Retina (tissue), 1 donor: Measurements from ENCODE around the gene INCENP.
"Not testable (repeated sequence)": the region's sequence is repeated elsewhere in the genome, so short reads cannot be mapped to it uniquely, and the experiment has no call there.

ENCODE experiments used
- DNase-seq: peaks from one replicate; pipeline ENCODE4 v3.0.0-alpha.2; 2016

The INCENP gene

GRCh38 chr11:62172294-62172693 is 48.5 kb downstream of the INCENP start:
- DNase-seq = no peak

- DNase-seq = no peak
Measured at GRCh38 chr11:62176766-62177165, 53.0 kb downstream of the INCENP start.

GRCh38 chr11:62179995-62180394 is 56.2 kb downstream of the INCENP start:
- no peak for DNase-seq

- no peak for DNase-seq
Measured at GRCh38 chr11:62181097-62181496, 57.3 kb downstream of the INCENP start.

GRCh38 chr11:62182147-62182891 is 58.5 kb downstream of the INCENP start:
- DNase-seq = no peak

GRCh38 chr11:62186195-62186594 is 62.4 kb downstream of the INCENP start:
- DNase-seq = no peak

GRCh38 chr11:62190011-62190410 is 66.2 kb downstream of the INCENP start, which contains the start of gene SCGB1D1:
SCGB1D1 (plus strand) TSS chr11:62190216; CDS start chr11:62190285, 69 bp downstream.
- DNase-seq = no peak

- no peak for DNase-seq
Measured at GRCh38 chr11:62193952-62194351, 70.1 kb downstream of the INCENP start.

GRCh38 chr11:62195010-62195409 is 71.2 kb downstream of the INCENP start:
- not testable (repeated sequence) for DNase-seq

GRCh38 chr11:62195945-62196344 is 72.1 kb downstream of the INCENP start:
- no peak for DNase-seq

GRCh38 chr11:62197400-62197799 is 73.6 kb downstream of the INCENP start:
- DNase-seq = not testable (repeated sequence)

- DNase-seq = no peak
Measured at GRCh38 chr11:62201376-62201775, 77.6 kb downstream of the INCENP start.
